Body of pancreas (tissue), 4 donors: ENCODE data around the gene PHETA2.

Experiments
- POLR2A ChIP-seq, 3 donors: fragments of 450-650 bp; IDR thresholded peaks; one replicate each; pipeline ENCODE4 v1.6.1; 2016; ENCODE audit warnings: antibody characterized with exemption in 3 of 3, mild to moderate bottlenecking in 2 of 3
- TF ChIP-seq, protein P1 (sequence below), 7 experiments: fragments of 450-650 bp in 4 of 7; fragments of 200-600 bp in 3 of 7; sonication (generic) in 3 of 7; IDR thresholded peaks; one replicate each; pipeline ENCODE4 v1.5.1; 2016 to 2019; ENCODE audit warnings: antibody characterized with exemption in 7 of 7

DNA sequence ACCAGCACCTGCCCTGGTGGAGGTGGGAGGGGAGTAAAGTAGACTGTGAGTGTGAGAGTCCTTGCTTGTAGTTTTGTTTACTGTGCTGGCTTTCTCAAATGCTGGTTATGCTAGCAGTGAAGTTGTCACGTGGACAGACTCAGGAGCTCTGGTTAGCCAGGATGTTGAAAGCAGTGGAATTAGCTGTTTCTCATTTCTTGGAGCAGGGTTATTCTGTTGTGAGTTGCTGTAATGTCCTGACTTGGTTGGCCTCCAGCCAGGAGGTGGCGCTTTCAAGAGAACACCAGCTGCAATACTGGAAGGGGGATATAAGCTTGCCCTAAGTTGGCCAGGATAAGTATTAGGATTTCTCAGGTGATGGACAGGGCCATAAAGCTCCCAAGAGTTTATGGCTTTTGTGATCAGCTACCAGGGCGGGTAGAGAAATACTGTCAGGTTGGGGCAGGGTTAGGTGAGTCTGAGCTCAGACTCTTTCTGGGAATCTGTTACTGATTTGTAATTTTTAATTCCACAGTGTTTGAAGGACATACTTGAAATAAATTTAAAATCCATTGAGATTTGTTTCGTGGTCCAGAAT, 42.9 kb downstream of the PHETA2 start:
- TF ChIP-seq, protein P1, sequence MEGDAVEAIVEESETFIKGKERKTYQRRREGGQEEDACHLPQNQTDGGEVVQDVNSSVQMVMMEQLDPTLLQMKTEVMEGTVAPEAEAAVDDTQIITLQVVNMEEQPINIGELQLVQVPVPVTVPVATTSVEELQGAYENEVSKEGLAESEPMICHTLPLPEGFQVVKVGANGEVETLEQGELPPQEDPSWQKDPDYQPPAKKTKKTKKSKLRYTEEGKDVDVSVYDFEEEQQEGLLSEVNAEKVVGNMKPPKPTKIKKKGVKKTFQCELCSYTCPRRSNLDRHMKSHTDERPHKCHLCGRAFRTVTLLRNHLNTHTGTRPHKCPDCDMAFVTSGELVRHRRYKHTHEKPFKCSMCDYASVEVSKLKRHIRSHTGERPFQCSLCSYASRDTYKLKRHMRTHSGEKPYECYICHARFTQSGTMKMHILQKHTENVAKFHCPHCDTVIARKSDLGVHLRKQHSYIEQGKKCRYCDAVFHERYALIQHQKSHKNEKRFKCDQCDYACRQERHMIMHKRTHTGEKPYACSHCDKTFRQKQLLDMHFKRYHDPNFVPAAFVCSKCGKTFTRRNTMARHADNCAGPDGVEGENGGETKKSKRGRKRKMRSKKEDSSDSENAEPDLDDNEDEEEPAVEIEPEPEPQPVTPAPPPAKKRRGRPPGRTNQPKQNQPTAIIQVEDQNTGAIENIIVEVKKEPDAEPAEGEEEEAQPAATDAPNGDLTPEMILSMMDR (IDR thresholded peaks at IDR 0.05) = no peak
- TF ChIP-seq POLR2A (IDR thresholded peaks at IDR 0.05) = no peak
